BE2C (cell line): ENCODE measurements around the gene CILP.
"Not testable (repeated sequence)": the region's sequence is repeated elsewhere in the genome, so short reads cannot be mapped to it uniquely, and the experiment has no call there.

Source experiments
- DNase-seq: peaks from one replicate; pipeline ENCODE4 v3.0.0-alpha.2; 2020
- H3K27me3 ChIP-seq: fragments of 250-450 bp; sonication (Bioruptor Pico); 2 replicates; pipeline ENCODE4 v1.5.1; 2020; ENCODE audit warnings: mild to moderate bottlenecking
- H3K36me3 ChIP-seq: fragments of 250-450 bp; sonication (Bioruptor Pico); 2 replicates; pipeline ENCODE4 v1.5.1; 2020; ENCODE audit warnings: mild to moderate bottlenecking
- H3K4me1 ChIP-seq: fragments of 250-450 bp; sonication (Bioruptor Pico); 2 replicates; pipeline ENCODE4 v1.5.1; 2020
- H3K4me3 ChIP-seq: 2 replicates; pipeline ENCODE4 v1.5.1; 2011; ENCODE audit warnings: low read depth, low read length
- H3K9me3 ChIP-seq: fragments of 250-450 bp; sonication (Bioruptor Pico); 2 replicates; pipeline ENCODE4 v1.5.1; 2020
- TF ChIP-seq, protein P1 (sequence below): IDR thresholded peaks from 2 replicates; pipeline ENCODE4 v1.5.1; 2012; ENCODE audit warnings: mild to moderate bottlenecking, low read depth, low read length

CILP gene

DNA sequence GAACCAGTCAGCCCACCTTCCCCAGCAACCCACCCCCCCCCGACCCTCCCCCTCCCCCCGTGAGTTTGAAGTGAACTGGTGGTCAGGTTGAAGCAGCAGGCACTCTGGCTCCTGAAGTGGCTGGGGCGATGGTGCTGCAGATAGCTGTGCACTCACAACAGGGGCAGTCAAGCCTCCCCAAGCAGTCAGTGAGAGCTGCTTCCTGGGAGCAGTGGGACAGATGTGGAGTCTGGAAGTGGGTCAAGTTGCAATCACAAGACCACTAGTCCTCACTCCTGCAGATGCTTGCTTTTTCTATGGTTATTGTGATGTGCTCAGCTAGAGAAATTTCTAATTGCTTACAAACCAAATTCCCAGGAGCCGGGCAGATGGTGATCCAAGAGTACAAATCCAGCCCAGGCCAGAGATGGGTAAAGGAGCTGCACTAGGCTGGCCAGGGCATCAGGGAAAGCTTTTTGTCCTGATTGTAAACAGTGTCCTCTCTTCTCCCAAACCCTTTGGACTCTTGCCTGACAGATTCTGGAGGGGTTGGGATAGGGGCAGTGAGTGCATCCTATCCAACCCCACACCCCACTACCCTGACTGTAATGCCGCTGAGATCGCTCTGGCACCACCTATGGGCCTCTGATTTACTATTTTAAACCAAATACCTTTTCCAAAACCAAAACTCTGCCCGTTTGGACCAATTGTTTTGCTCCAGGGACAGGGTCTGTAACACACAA lies 16.3 kb downstream of the CILP start:
- Histone ChIP-seq H3K36me3 (no peaks in the 10 kb centered on the region), H3K4me1 (no peaks in the 10 kb centered on the region; the same call in 1 of the 2 replicates), H3K4me3 (no peak overlapping the region), H3K27me3 (no peaks in the 10 kb centered on the region), H3K9me3 (no peaks in the 10 kb centered on the region)
- no peak for DNase-seq
- TF ChIP-seq, protein P1, sequence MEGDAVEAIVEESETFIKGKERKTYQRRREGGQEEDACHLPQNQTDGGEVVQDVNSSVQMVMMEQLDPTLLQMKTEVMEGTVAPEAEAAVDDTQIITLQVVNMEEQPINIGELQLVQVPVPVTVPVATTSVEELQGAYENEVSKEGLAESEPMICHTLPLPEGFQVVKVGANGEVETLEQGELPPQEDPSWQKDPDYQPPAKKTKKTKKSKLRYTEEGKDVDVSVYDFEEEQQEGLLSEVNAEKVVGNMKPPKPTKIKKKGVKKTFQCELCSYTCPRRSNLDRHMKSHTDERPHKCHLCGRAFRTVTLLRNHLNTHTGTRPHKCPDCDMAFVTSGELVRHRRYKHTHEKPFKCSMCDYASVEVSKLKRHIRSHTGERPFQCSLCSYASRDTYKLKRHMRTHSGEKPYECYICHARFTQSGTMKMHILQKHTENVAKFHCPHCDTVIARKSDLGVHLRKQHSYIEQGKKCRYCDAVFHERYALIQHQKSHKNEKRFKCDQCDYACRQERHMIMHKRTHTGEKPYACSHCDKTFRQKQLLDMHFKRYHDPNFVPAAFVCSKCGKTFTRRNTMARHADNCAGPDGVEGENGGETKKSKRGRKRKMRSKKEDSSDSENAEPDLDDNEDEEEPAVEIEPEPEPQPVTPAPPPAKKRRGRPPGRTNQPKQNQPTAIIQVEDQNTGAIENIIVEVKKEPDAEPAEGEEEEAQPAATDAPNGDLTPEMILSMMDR: 0 out of 2 replicates have a peak, but pooled peaks have one; percentile 1

DNA sequence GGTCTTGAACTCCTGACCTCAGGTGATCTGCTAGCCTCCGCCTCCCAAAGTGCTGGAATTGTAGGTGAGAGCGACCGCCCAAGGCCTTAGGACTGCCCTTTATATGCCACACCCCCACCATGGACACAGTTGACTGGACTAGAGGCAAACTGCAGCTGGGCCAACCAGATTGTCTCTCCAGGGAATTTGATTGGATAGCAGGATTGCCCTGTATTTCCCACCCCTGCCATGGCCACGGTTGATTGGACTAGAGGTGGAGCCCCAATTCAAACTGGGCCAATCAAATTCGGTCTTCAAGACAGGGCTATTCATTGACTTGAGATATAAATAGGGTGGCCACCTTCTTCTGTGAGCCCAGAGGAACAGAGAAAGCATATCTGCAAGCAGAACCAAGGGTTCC lies 19.3 kb downstream of the CILP start:
- TF ChIP-seq, protein P1: no peak
- Histone ChIP-seq H3K4me1 (no peaks in the 10 kb centered on the region; the same call in 1 of the 2 replicates), H3K9me3 (no peaks in the 10 kb centered on the region), H3K4me3 (no peak overlapping the region), H3K36me3 (no peaks in the 10 kb centered on the region), H3K27me3 (no peaks in the 10 kb centered on the region)
- DNase-seq: peak; percentile 58

DNA sequence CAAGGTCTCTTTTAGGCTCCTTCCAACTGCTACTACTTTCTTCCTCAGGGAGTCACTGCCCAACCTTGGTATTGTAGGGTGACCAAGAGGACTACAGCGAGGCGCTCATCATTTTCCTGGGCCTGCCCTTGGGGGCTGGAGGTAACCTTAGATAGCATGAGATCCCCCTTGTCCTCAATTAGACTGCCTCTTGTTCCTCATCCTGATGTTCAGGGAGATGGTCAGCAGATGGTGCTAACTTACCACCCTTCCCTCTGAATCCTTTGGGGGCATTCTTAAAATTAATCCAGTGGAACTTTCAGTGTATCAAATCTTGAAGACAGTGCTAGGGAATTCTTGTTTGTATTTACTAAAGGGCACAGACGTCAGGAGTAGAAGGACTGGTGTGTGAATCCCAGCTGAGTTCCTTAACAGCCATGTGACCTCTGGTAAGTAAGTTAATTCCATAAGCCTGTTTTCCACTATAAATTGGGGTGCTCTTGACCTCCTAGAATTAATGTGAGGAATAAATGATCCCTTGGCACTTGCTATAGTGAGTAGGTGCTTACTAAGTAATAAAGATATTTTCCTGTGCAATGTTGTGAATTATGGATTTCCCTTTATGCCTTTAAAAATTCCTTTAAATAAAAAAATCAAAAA lies 22.1 kb downstream of the CILP start:
- H3K27me3 ChIP-seq: no peaks in the 10 kb centered on the region
- TF ChIP-seq, protein P1: peak; percentile 92
- no peaks in the 10 kb centered on the region for H3K36me3 ChIP-seq
- no peak overlapping the region for H3K4me3 ChIP-seq
- no peaks in the 10 kb centered on the region for H3K9me3 ChIP-seq
- peak; percentile 50 for DNase-seq
- H3K4me1 ChIP-seq: no peaks in the 10 kb centered on the region; the same call in 1 of the 2 replicates

DNA sequence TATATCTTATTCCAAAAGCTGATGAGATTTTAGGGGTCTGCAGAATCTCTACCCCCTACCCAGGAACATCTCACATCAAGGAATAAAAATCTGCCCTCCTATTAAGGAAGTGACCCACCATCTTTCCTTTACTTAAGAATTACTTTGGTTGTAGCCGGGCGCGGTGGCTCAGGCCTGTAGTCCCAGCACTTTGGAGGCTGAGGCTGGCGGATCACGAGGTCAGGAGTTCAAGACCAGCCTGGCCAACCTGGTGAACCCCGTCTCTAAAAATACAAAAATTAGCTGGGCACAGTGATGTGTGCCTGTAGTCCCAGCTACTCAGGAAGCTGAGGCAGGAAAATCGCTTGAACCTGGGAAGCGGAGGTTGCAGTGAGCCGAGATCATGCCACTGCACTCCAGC lies 22.8 kb downstream of the CILP start:
- not testable (repeated sequence) for H3K4me3 ChIP-seq, H3K9me3 ChIP-seq, H3K36me3 ChIP-seq, DNase-seq, H3K27me3 ChIP-seq, H3K4me1 ChIP-seq

DNA sequence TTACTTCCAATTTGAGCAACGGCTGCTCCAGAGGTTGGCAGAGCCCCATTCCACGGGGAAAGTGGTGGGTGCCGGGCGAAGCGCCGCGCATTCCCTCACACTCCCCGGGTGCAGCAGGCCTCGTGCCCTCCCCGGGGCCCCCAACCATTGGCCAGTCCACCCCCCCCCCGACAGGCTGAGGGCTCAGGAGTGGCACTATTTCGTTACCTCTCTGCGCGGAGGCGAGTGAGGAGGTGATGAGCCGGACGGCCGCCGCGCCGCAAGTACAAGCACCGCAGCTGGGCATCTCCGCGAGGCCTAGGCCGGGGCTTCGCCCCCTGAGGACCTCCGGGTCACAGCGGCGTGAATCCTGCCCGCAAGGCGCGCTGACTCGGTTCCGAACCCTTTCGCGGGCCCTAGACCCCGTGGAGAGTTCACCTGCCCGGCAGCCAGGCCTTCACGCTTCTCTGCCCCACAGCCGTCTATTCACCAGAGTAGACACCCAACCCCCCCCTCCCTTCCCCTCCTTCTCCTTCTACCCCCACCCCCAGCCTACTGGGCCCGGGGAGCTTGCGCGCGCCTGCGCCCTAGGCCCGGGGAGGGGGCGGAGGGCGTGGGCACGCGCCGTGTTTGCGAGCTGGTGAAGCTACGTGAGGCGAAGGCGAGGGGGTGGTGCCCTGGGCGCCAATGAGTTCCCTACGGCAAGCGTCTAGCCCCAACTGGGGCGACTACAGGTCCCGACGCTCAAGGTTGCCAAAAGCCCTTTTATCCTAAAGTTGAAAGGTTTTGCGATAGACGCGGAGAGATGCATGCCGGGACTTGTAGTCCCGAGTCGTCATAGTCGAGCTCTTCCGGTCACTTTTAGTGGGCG lies 26.2 kb downstream of the CILP start, which contains the start of gene CLPX:
CLPX (minus strand) TSS at position 475 of the 850 bp plus-strand sequence; CDS start at position 286, 189 bp downstream.
- Histone ChIP-seq H3K4me1 (no peaks in the 10 kb centered on the region; the same call in 1 of the 2 replicates), H3K27me3 (no peaks in the 10 kb centered on the region), H3K36me3 (peaks cover 9% of the 10 kb centered on the region), H3K4me3 (peak within 1 kb of the TSS; percentile 96), H3K9me3 (no peaks in the 10 kb centered on the region)
- TF ChIP-seq, protein P1: no peak
- DNase-seq: peak; percentile 93

DNA sequence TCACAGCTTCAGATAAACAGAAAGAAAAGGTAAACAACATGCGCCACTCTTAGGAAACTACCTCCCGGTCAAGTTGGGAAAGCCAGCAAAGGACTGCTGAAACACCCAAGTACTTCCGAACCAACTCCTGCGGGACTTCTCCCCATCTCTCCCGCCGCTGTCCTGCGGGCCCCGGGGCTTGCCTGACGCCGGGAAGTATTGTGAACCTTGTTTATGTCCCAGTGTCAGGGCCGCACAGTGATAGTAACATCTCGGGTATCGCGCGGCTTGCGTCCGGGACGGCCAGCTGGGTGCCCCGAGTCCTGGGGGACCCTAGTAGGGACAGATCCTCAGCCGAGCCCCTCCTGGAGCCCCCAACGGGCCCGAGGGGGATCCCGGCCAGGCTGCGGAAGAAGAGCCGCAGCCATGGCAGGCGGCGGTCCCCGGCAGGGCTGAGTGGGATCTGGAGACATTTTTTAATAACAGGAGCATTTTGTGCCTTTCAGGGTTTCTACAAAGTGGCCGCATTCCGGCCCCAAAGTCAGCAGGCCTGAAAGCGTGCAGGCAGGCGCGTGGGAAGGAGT lies 26.9 kb downstream of the CILP start:
- peaks cover 10% of the 10 kb centered on the region for H3K36me3 ChIP-seq
- TF ChIP-seq, protein P1: no peak
- peak overlapping the region; percentile 96 for H3K4me3 ChIP-seq
- peak; percentile 69 for DNase-seq
- no peaks in the 10 kb centered on the region; the same call in 1 of the 2 replicates for H3K4me1 ChIP-seq
- H3K9me3 ChIP-seq: no peaks in the 10 kb centered on the region
- H3K27me3 ChIP-seq: no peaks in the 10 kb centered on the region
